Activated CD8-positive, alpha-beta memory T cell treated with anti-CD3 and anti-CD28 coated beads for 48 hours (primary cell): Measurements from ENCODE around the gene KMT2C.
"Not testable (repeated sequence)": the region's sequence is repeated elsewhere in the genome, so short reads cannot be mapped to it uniquely, and the experiment has no call there.

Experiments
- DNase-seq, 3 experiments: peaks; one replicate each; pipeline ENCODE4 v3.0.0-alpha.2; 2020; ENCODE audit warnings: low read depth in 2 of 3, low spot score in 2 of 3

The KMT2C gene

DNA sequence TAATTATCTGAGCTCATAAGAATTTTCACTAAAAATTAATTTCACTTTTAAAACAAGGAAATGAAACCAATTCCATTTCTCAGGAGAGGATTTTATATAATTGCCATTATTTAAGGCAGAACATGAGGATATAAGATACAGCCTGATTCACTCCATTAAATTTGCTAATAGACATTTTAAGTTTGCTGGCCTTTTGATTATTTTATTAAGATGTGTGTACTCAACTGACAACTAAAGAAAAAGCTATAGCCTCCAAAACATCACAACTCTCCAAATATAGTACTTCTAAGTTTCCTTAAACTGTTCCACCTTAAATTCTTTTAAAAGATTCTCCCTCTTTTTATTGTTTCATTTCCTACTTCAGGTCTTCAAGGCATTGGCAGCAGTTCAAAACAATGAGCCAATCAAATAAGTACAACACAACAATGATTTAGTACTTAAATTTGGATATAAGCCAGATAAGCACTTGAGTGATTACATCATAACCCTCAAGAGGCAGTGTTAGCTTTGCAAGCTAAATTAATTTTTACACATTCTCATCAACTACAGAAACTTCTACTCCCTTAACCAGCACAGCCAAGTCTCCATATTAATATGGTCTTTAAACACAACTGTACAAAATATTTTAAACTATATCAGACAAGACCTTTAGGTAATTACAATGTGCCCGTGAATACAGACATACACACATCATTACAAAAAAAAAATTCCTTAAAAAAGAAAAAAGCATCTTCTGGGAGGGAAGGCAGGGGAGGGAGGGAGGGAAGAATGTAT, 121.8 kb downstream of the KMT2C start:
- no peak for DNase-seq

DNA sequence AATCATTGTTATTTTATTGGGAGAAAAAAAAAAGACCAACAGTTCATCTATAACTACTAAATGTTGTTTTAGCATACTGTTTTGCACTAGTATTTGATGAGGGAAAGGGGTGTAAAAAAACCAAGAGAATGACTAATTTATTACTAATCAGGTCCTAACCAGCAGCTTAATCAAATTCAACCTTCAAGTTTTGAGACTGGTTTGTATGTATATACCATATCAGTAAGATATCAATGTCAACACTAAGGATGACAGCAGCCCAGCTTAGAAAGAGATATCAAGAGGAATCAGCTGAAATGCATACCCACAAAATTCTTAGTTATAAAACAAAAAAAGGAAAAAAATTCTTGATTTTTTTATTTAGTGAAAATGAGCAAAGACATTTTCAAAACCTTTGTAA, 122.6 kb downstream of the KMT2C start:
- no peak for DNase-seq

DNA sequence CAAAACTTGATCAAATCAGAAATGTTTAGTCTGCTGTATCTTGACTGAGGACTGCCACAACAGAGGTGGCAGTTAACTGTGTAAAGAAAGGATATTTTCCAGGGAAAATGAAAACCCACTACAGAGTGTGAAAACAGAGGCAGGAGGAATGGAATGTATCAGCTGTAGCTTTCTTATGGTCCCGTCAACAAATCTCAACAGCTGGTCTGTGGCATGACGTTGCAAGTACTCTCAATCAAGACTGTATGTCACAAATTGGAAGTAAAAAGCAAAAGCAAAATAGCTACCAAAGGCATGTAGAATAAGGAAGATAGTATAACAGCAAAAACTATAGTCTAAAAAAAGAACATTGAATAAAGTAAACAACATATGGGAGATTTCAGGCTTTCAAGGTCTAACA, 123.5 kb downstream of the KMT2C start:
- DNase-seq: no peak

DNA sequence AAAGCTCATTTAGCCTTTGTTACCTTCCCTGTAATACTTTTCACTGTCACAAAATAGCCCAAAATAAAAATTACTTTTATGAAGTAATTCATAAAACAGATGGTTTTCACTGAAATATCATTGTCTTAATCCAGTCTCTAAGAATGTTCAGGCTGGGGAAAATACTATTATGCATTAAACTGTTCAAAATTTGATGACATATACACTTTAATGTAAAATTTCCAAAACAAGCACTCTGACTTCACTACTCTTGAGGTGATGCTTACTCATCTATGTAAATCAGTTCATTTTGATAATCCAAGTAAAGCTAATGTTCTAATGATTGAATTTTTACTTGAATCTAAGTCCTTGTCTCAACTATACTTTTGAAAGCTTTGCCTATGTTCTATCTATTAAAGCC, 127.9 kb downstream of the KMT2C start:
- DNase-seq: no peak

GRCh38 chr7:152299542-152300143, 136.2 kb downstream of the KMT2C start:
- not testable (repeated sequence) for DNase-seq

DNA sequence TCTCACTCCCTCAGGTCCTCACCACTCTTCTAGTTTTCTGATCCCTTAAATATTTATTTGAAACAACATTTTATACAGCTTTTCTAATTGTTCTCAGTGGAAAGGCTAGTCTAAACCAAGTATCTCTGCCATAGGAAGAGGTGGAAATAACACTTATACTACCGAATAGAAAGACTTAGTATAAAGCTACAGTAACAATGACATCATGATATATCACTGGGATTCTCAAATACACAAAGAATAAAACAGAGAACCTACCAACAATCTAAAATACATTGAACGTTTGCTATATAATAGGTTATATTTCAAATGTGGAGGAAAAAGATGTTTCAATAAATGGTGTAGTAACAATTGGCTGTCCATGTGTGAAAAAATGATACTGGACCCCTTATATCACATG, 142.9 kb downstream of the KMT2C start:
- no peak for DNase-seq

GRCh38 chr7:152286972-152287371, 148.8 kb downstream of the KMT2C start:
- not testable (repeated sequence) for DNase-seq

GRCh38 chr7:152286219-152286618, 149.6 kb downstream of the KMT2C start:
- not testable (repeated sequence) for DNase-seq

DNA sequence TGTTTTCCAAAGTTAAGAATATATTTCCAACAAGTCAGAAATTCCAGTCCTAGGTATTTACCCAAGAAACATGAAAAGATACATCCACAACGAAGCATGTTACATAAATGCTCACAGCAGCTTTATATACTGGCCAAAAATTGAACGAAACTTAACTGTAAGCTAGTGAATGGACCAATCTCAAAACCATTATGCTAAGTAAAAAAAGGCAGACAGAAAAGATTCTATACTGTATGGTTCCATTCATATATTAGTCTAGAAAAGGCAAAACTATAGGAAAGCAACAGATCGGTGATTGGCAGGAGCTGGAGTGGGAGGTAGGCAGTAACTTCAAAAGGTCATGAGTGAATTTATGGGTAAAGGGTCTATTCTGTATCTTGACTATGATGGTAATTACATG, 150.8 kb downstream of the KMT2C start:
- DNase-seq: not testable (repeated sequence)

- DNase-seq: not testable (repeated sequence)
Observed at GRCh38 chr7:152277687-152278086, 158.1 kb downstream of the KMT2C start.

GRCh38 chr7:152270427-152270826, 165.4 kb downstream of the KMT2C start:
- not testable (repeated sequence) for DNase-seq

DNA sequence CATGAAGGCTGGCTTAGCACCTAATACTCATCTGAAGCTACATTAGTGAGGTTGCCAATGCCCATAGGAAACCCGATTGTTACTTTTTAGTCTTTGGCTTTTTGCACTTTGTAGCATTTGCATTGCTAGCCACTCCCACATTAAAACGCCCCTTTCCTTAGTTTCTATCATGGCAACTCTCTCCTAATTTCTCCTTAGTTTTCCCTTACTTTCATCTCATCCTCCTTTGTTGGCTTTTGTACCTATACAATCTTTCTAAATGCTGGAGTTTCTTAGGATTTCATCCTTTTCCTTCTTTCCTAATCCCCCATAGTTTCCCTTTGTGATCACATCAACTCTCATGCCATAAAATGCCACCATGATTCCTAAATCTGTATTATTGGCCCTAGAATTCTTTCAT, 168.9 kb downstream of the KMT2C start:
- not testable (repeated sequence) for DNase-seq

DNA sequence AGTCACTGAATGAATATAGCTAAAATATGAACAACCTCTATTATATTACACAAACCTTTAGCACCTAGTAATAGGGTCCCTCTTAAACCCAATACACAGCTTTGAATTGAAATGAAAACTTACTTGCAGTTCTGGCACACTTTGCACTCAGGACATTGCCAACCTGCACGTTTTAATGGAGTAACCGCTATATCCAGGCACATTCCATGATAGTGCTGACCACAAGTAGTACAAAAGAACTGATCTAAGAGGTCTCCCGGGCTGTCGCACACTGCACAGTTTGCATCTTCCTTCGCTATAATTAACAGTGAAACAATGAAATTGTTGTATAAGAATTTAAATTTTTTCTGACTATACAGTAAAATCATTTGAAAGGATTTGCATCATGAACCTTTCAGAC, 170.9 kb downstream of the KMT2C start:
- not testable (repeated sequence) for DNase-seq

- not testable (repeated sequence) for DNase-seq
Observed at GRCh38 chr7:152262146-152262545, 173.7 kb downstream of the KMT2C start.

DNA sequence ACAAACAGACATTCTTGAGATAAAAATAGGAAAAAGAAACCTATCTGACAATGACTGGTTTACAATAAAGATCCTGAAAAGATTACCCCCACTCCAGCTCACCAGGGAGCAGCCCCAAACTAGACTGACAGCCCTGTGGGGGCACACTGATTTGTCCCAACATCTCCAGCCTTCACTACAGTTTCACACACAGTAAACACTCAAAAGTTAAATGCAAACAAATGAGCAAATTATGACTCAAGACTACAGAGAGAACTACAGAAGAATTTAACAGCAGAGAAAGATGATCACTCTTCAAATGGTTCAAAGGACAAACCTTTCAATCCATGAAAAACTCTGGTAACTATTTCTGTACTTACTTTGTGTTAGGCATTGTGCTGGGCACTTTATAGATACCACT, 176.2 kb downstream of the KMT2C start:
- DNase-seq: not testable (repeated sequence)

DNA sequence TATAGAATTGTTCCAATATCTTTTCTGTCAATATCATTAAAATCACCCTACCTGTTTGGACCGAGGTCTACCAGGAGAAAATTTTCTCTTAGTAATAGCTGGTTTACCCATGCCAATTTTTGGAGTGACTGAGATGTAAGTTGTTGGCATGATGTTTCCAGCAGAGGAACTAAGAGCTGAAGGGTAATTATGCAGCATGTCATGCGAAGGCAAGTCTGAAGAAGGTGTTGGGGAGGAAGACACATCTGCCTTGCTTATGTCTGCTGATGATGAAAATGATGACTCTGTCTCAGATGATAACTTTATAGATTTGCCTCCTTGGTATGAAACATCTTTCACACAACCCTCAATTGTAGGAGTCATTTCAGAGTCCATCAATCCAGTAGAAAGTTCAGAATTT, 188.0 kb downstream of the KMT2C start:
- DNase-seq: not testable (repeated sequence)

- not testable (repeated sequence) for DNase-seq
Observed at GRCh38 chr7:152245417-152245816, 190.4 kb downstream of the KMT2C start.

DNA sequence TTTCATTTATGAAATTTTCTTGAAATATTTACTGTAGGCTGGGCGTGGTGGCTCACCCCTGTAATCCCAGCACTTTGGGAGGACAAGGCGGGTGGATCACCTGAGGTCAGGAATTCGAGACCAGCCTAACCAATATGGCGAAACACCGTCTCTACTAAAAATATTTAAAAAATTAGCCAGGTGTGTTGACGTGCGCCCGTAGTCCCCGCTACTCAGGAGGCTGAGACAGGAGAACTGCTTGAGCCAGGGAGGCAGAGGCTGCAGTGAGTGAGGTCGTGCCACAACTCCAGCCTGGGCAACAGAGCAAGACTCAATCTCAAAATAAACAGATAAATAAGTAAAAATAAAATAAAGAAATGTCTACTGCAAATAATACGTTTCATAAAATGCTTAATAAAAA, 192.3 kb downstream of the KMT2C start:
- DNase-seq: not testable (repeated sequence)

- DNase-seq: not testable (repeated sequence)
Observed at GRCh38 chr7:152241301-152241700, 194.5 kb downstream of the KMT2C start.

- DNase-seq: not testable (repeated sequence)
Observed at GRCh38 chr7:152236306-152236705, 199.5 kb downstream of the KMT2C start.

- DNase-seq: not testable (repeated sequence)
Observed at GRCh38 chr7:152234421-152234820, 201.4 kb downstream of the KMT2C start.

DNA sequence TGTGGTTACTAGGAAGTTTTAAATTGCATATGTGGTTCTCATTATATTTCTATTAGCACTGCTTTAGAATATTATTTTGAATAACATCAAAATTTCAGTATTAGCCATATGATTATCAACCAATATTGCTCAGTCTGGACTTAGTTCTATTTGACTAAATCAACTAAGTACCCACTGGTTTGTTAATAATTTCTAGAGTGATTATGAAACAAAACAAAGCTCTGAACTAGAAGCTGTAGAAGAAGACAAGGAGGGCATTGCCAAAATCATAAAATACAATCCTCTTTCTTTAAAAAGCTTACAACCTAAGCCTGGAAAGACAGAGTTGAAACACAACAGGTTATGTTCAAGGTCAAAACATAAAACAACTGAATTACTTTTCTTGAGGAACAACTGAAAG, 204.7 kb downstream of the KMT2C start:
- DNase-seq: no peak

- not testable (repeated sequence) for DNase-seq
Observed at GRCh38 chr7:152219556-152219955, 216.2 kb downstream of the KMT2C start.
